SKM-1 treated with dmso at 0.1 percent for 144 hours (cell line): Measurements from ENCODE around the gene PSEN2.
"Not testable (repeated sequence)": the region's sequence is repeated elsewhere in the genome, so short reads cannot be mapped to it uniquely, and the experiment has no call there.

Experiments used
- DNase-seq: peaks from one replicate; lab custom pipeline; 2025; ENCODE audit not compliant: unreplicated experiment; lab: John Stamatoyannopoulos, UW

Gene PSEN2

GRCh38 chr1:226908913-226909312, 38.5 kb downstream of the PSEN2 start:
- no peak for DNase-seq

GRCh38 chr1:226912587-226913176, 42.3 kb downstream of the PSEN2 start:
- DNase-seq, result no peak

GRCh38 chr1:226915672-226915995, 45.2 kb downstream of the PSEN2 start:
- no peak for DNase-seq

- DNase-seq, result no peak
Measured at GRCh38 chr1:226916497-226916896, 46.1 kb downstream of the PSEN2 start.

- no peak for DNase-seq
Measured at GRCh38 chr1:226919587-226919986, 49.2 kb downstream of the PSEN2 start.

- no peak for DNase-seq
Measured at GRCh38 chr1:226919995-226920394, 49.6 kb downstream of the PSEN2 start.

- DNase-seq, result no peak
Measured at GRCh38 chr1:226920446-226920894, 50.1 kb downstream of the PSEN2 start.

GRCh38 chr1:226921504-226921903, 51.1 kb downstream of the PSEN2 start:
- no peak for DNase-seq

- not testable (repeated sequence) for DNase-seq
Measured at GRCh38 chr1:226929260-226930111, 59.1 kb downstream of the PSEN2 start.

GRCh38 chr1:226934483-226935237, 64.2 kb downstream of the PSEN2 start:
- DNase-seq, result no peak

- peak; percentile 48 for DNase-seq
Measured at GRCh38 chr1:226937940-226938725, 67.7 kb downstream of the PSEN2 start.

- DNase-seq, result peak; percentile 71
Measured at GRCh38 chr1:226938903-226939437, 68.6 kb downstream of the PSEN2 start.

GRCh38 chr1:226939438-226940028, 69.1 kb downstream of the PSEN2 start:
- peak; percentile 94 for DNase-seq

- DNase-seq, result peak; percentile 100
Measured at GRCh38 chr1:226940029-226940805, 69.8 kb downstream of the PSEN2 start, which contains the start of gene COQ8A. TSS of gene COQ8A (plus strand) at chr1:226940294. CDS start at chr1:226961386, 21,092 bp downstream.

- no peak for DNase-seq
Measured at GRCh38 chr1:226940806-226941067, 70.3 kb downstream of the PSEN2 start.

GRCh38 chr1:226942392-226942791, 72.0 kb downstream of the PSEN2 start:
- no peak for DNase-seq

GRCh38 chr1:226943156-226943555, 72.7 kb downstream of the PSEN2 start:
- no peak for DNase-seq

GRCh38 chr1:226943927-226944326, 73.5 kb downstream of the PSEN2 start:
- no peak for DNase-seq

GRCh38 chr1:226945106-226945857, 74.9 kb downstream of the PSEN2 start:
- DNase-seq, result no peak
